Activated T-helper 1 cell treated with anti-CD3 and anti-CD28 coated beads, Interleukin-12 subunit alpha, Interleukin-12 subunit beta, Interleukin-2, Interleukin-4 antibody, amounts not matched to agents 30 ng/mL and 10 ng/mL and 1 ng/mL, durations not matched to agents 14 hours and 24 hours and 36 hours (primary cell): ENCODE results near the gene DCX. TPM values are rescaled to one million over a fixed set of nuclear protein-coding genes. Genes with fewer than 3 reads are reported as not detected.

Experiments used
- DNase-seq: peaks from one replicate; pipeline ENCODE4 v3.0.0; 2021; ENCODE audit warnings: low spot score
- H3K27ac Mint-ChIP-seq: one replicate; pipeline ENCODE4 v1.8.0; 2021; ENCODE audit warnings: mild to moderate bottlenecking, mixed read lengths
- H3K27me3 Mint-ChIP-seq: one replicate; pipeline ENCODE4 v1.8.0; 2022; ENCODE audit warnings: mild to moderate bottlenecking, moderate library complexity, mixed read lengths; ENCODE audit not compliant: insufficient read depth
- H3K36me3 Mint-ChIP-seq: one replicate; pipeline ENCODE4 v1.8.0; 2021; ENCODE audit warnings: low read depth, mixed read lengths
- H3K4me1 Mint-ChIP-seq: one replicate; pipeline ENCODE4 v1.8.0; 2021; ENCODE audit warnings: low read depth, mixed read lengths
- H3K4me3 Mint-ChIP-seq: one replicate; pipeline ENCODE4 v1.8.0; 2021; ENCODE audit warnings: mild to moderate bottlenecking, moderate library complexity, mixed read lengths
- H3K9me3 Mint-ChIP-seq: one replicate; pipeline ENCODE4 v1.8.0; 2021; ENCODE audit warnings: mixed read lengths
- intact Hi-C: fragments of 100-400 bp; cut with micrococcal nuclease; formaldehyde crosslinking; loops from one replicate; pipeline ENCODE4 v1.15.1; 2024
- total RNA-seq: library from RNA; stranded (reverse); gene quantifications from 2 replicates; pipeline ENCODE4 v1.2.3, GENCODE V29; 2022

Gene DCX
- total RNA-seq, 1 donor from 2014 or later: not detected

GRCh38 chrX:111329370-111329769, 82.6 kb downstream of the DCX start:
- DNase-seq: no peak
- intact Hi-C loops: no loop called here
- H3K27me3 Mint-ChIP-seq: no peaks in the 10 kb centered on the region
- no peaks in the 10 kb centered on the region for H3K9me3 Mint-ChIP-seq
- H3K4me3 Mint-ChIP-seq: no peak overlapping the region
- H3K4me1 Mint-ChIP-seq: no peaks in the 10 kb centered on the region
- H3K27ac Mint-ChIP-seq: no peak overlapping the region
- no peaks in the 10 kb centered on the region for H3K36me3 Mint-ChIP-seq

GRCh38 chrX:111328858-111329257, 83.1 kb downstream of the DCX start:
- H3K4me3 Mint-ChIP-seq: no peak overlapping the region
- no peaks in the 10 kb centered on the region for H3K9me3 Mint-ChIP-seq

GRCh38 chrX:111322231-111322855, 89.6 kb downstream of the DCX start:
- Mint-ChIP-seq H3K27me3 (peaks cover 3% of the 10 kb centered on the region), H3K4me3 (no peak overlapping the region), H3K4me1 (no peaks in the 10 kb centered on the region), H3K9me3 (no peaks in the 10 kb centered on the region), H3K36me3 (no peaks in the 10 kb centered on the region), H3K27ac (no peak overlapping the region)
- intact Hi-C loops: no loop called here
- DNase-seq: no peak

More at GRCh38 chrX:111328858-111329257, 83.1 kb downstream of the DCX start:
- DNase-seq: no peak
- Mint-ChIP-seq H3K27ac (no peak overlapping the region), H3K36me3 (no peaks in the 10 kb centered on the region), H3K4me1 (no peaks in the 10 kb centered on the region), H3K27me3 (no peaks in the 10 kb centered on the region)
- intact Hi-C loops: no loop called here

GRCh38 chrX:111319451-111319850, 92.5 kb downstream of the DCX start:
- H3K27me3 Mint-ChIP-seq: peaks cover 3% of the 10 kb centered on the region

GRCh38 chrX:111318901-111319300, 93.1 kb downstream of the DCX start:
- intact Hi-C loops: no loop called here
- no peak for DNase-seq
- H3K4me1 Mint-ChIP-seq: no peaks in the 10 kb centered on the region
- H3K9me3 Mint-ChIP-seq: no peaks in the 10 kb centered on the region
- H3K36me3 Mint-ChIP-seq: no peaks in the 10 kb centered on the region
- H3K27ac Mint-ChIP-seq: no peak overlapping the region
- peaks cover 3% of the 10 kb centered on the region for H3K27me3 Mint-ChIP-seq
- no peak overlapping the region for H3K4me3 Mint-ChIP-seq

More at GRCh38 chrX:111319451-111319850, 92.5 kb downstream of the DCX start:
- H3K9me3 Mint-ChIP-seq: no peaks in the 10 kb centered on the region
- no peaks in the 10 kb centered on the region for H3K4me1 Mint-ChIP-seq
- no peak overlapping the region for H3K27ac Mint-ChIP-seq
- H3K36me3 Mint-ChIP-seq: no peaks in the 10 kb centered on the region
- no peak for DNase-seq
- intact Hi-C loops: no loop called here
- no peak overlapping the region for H3K4me3 Mint-ChIP-seq

- Mint-ChIP-seq H3K27ac (no peak overlapping the region), H3K27me3 (peaks cover 3% of the 10 kb centered on the region), H3K36me3 (no peaks in the 10 kb centered on the region), H3K4me3 (no peak overlapping the region), H3K9me3 (no peaks in the 10 kb centered on the region), H3K4me1 (no peaks in the 10 kb centered on the region)
- no peak for DNase-seq
- intact Hi-C loops: no loop called here
These were observed 102.9 kb downstream of the DCX start for GRCh38 chrX:111309083-111309482.

GRCh38 chrX:111308039-111308438, 104.0 kb downstream of the DCX start:
- intact Hi-C loops: no loop called here
- no peaks in the 10 kb centered on the region for H3K9me3 Mint-ChIP-seq
- no peaks in the 10 kb centered on the region for H3K4me1 Mint-ChIP-seq
- no peak for DNase-seq
- no peak overlapping the region for H3K27ac Mint-ChIP-seq
- peaks cover 1% of the 10 kb centered on the region for H3K27me3 Mint-ChIP-seq
- no peaks in the 10 kb centered on the region for H3K36me3 Mint-ChIP-seq
- H3K4me3 Mint-ChIP-seq: no peak overlapping the region

- intact Hi-C loops: no loop called here
- no peaks in the 10 kb centered on the region for H3K4me1 Mint-ChIP-seq
- no peak for DNase-seq
- H3K4me3 Mint-ChIP-seq: no peak overlapping the region
- H3K27ac Mint-ChIP-seq: no peak overlapping the region
- H3K9me3 Mint-ChIP-seq: no peaks in the 10 kb centered on the region
- peaks cover 1% of the 10 kb centered on the region for H3K27me3 Mint-ChIP-seq
- no peaks in the 10 kb centered on the region for H3K36me3 Mint-ChIP-seq
These were observed 109.7 kb downstream of the DCX start for GRCh38 chrX:111302284-111302683.

GRCh38 chrX:111288841-111289240, 123.2 kb downstream of the DCX start:
- intact Hi-C loops: no loop called here
- no peak for DNase-seq
- Mint-ChIP-seq H3K4me1 (no peaks in the 10 kb centered on the region), H3K27ac (no peak overlapping the region), H3K9me3 (no peaks in the 10 kb centered on the region), H3K36me3 (no peaks in the 10 kb centered on the region), H3K4me3 (no peak overlapping the region), H3K27me3 (no peaks in the 10 kb centered on the region)

GRCh38 chrX:111284631-111285293, 127.2 kb downstream of the DCX start:
- no peak overlapping the region for H3K27ac Mint-ChIP-seq
- H3K9me3 Mint-ChIP-seq: no peaks in the 10 kb centered on the region
- H3K27me3 Mint-ChIP-seq: no peaks in the 10 kb centered on the region
- no peaks in the 10 kb centered on the region for H3K36me3 Mint-ChIP-seq
- no peaks in the 10 kb centered on the region for H3K4me1 Mint-ChIP-seq
- H3K4me3 Mint-ChIP-seq: no peak overlapping the region
- DNase-seq: no peak
- intact Hi-C loops: no loop called here

GRCh38 chrX:111283446-111283845, 128.5 kb downstream of the DCX start:
- H3K27ac Mint-ChIP-seq: no peak overlapping the region
- no peaks in the 10 kb centered on the region for H3K4me1 Mint-ChIP-seq
- intact Hi-C loops: no loop called here
- no peaks in the 10 kb centered on the region for H3K36me3 Mint-ChIP-seq
- H3K27me3 Mint-ChIP-seq: no peaks in the 10 kb centered on the region
- no peaks in the 10 kb centered on the region for H3K9me3 Mint-ChIP-seq
- H3K4me3 Mint-ChIP-seq: no peak overlapping the region
- no peak for DNase-seq

GRCh38 chrX:111282991-111283390, 129.0 kb downstream of the DCX start:
- no peak for DNase-seq
- no peaks in the 10 kb centered on the region for H3K4me1 Mint-ChIP-seq
- H3K9me3 Mint-ChIP-seq: no peaks in the 10 kb centered on the region
- no peaks in the 10 kb centered on the region for H3K27me3 Mint-ChIP-seq
- H3K27ac Mint-ChIP-seq: no peak overlapping the region
- intact Hi-C loops: no loop called here
- H3K4me3 Mint-ChIP-seq: no peak overlapping the region
- no peaks in the 10 kb centered on the region for H3K36me3 Mint-ChIP-seq

GRCh38 chrX:111282139-111282538, 129.9 kb downstream of the DCX start:
- Mint-ChIP-seq H3K27me3 (no peaks in the 10 kb centered on the region), H3K4me3 (no peak overlapping the region), H3K27ac (no peak overlapping the region), H3K4me1 (no peaks in the 10 kb centered on the region), H3K9me3 (no peaks in the 10 kb centered on the region), H3K36me3 (no peaks in the 10 kb centered on the region)
- intact Hi-C loops: no loop called here
- no peak for DNase-seq
